GM23248 (cell line): ENCODE results near the gene NGB.

ENCODE experiments used
- EZH2 ChIP-seq: fragments of 200-600 bp; sonication (generic); IDR thresholded peaks from 2 replicates; pipeline ENCODE4 v1.6.1; 2018; ENCODE audit warnings: antibody characterized with exemption, mild to moderate bottlenecking; ENCODE audit not compliant: insufficient read depth, poor library complexity, severe bottlenecking
- EZH2phosphoT487 ChIP-seq: fragments of 200-600 bp; sonication (generic); IDR thresholded peaks from 2 replicates; pipeline ENCODE4 v1.6.1; 2018; ENCODE audit warnings: antibody characterized with exemption, moderate library complexity, mild to moderate bottlenecking, low read depth; ENCODE audit not compliant: insufficient read depth

DNA sequence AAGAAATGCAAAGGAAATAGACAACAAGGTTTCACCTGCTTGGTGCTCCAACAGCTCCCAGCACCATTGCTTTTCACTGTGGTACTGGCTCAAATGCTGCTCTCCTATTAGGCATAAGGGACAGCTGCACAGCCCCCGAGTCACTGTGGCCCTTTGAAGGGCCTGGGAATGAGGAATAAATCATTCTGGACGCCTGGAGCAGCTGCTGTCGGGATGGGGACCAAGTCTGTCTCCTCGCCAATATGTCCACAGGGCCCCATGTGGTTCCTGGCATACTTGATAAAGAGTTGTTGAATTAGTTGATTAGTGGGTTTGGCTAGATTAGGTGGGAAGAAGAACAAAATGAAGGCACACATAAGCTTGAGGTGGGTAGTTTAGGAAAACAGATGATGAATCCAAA is 13.1 kb upstream of the NGB start:
- no peak for TF ChIP-seq EZH2
- TF ChIP-seq EZH2phosphoT487: no peak
